DLD1 (cell line): ENCODE measurements around the gene GTSE1.
"Not testable (repeated sequence)": the region's sequence is repeated elsewhere in the genome, so short reads cannot be mapped to it uniquely, and the experiment has no call there.

ENCODE experiments used
- in situ Hi-C: cut with HindIII; loops from 2 replicates; pipeline ENCODE4 v1.10.0; 2017; ENCODE audit warnings: low sequenced_read_pairs

The GTSE1 gene

DNA sequence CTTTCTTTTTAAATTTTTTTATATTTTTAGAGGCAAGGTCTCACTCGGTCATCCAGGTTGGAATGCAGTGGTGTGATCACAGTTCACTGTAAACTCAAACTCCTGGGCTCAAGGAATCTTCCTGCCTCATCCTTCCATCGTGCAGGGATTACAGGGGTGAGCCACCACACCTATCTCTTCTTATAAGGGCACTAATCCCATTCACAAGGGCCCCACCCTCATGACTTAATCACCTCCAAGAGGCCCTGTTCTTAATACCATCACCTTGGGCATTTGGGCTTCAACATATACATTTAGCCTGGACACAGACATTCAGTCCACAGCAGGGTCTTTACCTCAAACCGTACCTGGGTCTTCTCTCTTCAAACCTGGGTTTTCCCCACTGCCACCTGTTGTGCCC, 4.5 kb upstream of the GTSE1 start:
- in situ Hi-C loops, result no loop called here

DNA sequence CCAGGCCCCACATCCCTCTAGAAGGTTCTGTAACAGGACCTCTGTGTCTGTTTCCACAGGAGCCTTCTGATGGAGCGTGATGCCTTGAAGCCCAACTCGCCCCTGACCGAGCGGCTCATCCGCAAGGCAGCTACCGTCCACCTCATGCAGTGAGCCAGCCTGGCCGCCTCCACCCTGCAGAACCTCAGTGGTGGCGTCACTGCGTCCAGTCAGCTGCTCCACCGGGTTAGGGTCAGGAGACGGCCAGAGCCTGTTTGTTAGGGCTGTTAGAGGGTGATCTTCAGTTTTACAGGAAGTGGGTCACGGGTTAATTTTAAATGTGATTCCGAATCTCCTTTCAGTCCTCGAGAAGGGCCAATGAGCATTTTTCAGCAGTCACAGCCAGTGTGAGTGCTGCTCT, 3.9 kb upstream of the GTSE1 start:
- in situ Hi-C loops, result no loop called here

DNA sequence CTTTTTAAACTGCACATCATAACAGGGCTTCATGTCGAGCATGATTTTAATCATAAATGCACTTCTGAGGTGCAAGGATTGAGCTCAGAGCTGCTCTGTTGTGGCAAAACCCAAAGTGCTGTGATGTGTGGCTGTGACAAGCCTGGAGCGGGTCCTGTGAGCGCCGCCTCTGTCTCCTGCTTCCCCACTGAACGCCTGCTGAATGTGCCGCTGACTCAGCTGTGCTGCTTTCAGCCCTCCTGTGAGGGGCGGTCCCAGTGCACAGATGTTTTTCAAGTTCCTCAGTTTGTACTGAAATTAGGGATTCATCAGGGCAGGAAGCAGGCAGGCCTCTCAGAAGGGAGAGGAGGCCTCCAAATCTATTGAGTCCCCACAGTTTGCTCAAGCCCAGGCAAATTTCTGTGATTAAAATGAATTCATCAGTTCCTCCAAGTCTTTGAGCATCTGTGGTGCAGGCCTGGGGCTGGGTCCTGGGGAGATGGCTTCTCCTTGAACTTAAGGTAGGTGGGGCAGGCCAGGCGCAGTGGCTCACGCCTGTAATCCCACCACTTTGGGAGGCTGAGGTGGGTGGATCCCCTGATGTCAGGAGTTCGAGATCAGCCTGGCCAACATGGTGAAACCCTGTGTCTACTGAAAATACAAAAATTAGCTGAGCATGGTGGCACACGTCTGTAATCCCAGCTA, 3.0 kb upstream of the GTSE1 start:
- in situ Hi-C loops, result no loop called here

DNA sequence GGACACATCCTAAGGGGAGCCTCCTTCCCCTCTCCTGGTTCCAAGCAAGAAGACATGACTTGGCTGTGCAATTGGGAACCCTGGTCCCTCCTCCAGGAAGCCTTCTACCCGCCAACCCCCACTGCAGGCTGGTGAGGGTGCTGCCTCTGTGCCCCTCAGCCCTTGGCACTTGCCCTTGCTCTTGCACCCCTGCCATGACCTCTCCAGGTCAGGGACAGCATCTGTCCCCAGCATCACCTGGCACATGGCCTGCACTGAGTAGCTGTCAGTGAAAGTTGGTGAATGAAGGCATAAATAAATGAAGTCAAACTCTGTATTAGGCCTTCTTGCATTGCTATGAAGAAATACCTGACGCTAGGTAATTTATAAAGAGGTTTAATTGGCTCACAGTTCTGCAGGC, 1.9 kb upstream of the GTSE1 start:
- in situ Hi-C loops, result no loop called here

DNA sequence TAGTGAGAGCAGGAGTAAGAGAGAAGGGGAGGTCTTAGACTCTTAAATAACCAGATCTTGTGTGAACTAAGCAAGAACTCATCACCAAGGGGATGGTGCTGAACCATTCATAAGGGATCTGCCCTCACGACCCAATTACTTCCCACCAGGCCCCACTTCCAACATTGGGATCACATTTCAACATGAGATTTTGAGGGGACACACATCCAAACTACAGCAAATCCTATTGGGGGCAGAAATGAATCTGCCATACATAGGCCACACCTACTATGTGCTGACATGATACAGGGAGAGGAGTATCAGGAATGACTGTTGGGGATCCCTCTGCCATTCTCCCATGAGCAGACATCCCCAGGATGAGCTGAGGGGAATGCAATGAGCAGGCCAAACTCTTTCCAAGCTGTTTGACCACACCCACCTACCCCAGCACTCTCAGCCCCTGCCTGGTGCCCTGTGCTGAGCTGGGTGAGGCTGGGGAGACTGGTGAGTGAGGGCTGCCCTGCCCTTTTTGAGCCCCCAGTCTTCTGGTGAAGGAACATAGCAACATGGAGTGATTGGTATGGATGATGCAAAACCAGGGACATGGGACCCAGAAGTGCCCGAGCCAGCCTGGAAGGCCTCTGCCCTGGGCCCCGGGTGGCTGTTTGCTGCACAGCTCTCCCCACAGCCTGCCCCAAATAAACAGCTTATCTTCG, 1.2 kb upstream of the GTSE1 start:
- in situ Hi-C loops, result no loop called here

DNA sequence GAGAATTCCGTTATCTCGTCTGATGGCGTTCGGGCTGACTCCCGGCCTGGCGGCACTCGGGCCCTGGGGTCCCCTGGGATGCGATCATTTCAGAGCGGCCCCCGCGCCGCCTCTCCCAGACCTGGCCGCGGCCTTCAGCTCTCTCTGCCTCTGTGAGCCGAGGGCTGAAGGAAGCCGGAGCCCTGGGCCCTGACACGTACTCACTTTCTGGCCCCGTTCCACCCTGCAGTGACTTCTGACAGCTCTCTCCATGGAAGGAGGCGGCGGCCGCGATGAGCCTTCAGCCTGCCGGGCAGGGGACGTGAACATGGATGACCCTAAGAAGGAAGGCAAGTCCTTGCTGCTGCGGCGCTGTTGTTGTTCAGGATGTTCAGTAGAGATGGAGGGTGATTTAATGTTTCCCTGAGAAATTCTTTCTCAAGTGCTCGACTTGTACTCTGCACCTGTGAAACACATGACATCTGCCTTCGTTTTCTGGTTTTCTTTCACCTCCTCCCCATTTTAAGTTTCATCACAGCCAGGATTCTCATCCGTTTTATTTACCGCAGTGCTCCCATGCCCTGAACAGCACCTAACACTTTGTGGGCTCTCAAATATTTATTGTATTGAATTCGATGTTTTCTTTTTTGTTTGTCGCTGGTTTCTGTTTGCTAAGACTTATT, 612 bp downstream of the GTSE1 start:
- in situ Hi-C loops, result no loop called here

DNA sequence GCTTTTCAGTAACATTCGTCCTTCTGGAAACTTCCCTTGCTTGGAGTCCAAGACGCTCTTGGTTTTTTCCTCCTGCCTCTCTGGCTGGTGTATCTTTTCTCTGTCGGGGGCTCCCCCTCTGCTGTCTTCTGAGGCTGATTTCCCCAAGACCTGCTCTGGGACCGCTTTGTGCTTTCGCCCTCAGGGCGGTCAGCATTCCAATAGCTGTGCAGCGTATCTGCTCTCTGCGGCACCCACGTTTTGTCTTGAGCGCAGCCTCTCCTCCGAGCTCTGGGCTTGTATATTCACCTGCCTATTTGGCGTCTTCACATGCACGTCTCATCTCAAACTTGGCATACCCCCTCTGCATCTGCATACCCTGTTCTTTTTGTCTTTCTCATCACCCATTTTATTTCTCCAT, 2.4 kb downstream of the GTSE1 start:
- in situ Hi-C loops, result no loop called here

DNA sequence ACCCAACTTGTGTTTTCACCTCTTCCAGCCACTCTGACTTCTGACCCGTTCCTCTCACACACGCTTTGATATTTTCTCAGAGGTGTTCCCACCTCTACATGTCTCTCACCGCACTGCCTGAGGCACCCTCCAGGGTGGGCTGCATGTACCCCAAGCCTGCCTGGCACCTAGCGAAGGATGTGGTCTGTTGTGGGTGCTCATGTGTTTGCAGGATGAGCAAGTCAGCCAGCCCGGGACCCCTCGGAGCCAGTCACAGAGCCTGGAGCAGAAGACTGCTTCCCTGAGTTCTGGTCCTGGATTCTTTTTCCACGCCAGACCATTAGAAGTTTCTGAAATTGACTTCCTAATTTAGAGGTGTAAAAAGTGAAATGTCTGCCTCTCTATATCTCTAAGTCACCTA, 3.8 kb downstream of the GTSE1 start:
- in situ Hi-C loops, result no loop called here

DNA sequence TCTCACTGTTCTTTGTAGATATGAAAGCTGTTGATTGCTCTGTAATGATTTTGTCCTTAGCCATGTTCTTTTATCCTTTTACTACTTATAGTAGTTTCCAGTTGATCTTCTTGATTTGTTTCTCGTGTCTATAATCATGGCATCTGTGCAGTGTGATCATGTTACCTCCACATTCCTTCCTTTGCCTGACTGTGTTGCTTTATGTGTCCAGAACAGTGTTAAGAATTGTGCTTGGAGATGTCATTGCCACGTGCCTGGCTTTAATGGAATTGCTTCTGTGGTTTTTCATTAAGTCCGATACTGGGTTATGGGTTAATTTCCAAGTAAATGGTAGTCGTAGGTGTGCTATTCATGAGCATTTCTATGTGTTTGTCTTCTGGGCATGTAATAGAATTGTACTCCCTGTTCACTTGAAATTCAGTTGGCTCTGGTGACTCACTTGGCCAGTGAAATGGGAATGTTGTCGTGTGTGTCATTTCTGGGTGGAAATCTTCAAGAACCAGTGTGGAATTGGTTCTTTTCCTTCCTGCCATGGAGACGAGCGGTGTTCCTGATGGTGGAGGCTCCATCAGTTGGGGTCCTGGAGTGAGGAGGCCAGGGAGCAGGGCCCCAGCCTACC, 6.8 kb downstream of the GTSE1 start:
- in situ Hi-C loops, result no loop called here

DNA sequence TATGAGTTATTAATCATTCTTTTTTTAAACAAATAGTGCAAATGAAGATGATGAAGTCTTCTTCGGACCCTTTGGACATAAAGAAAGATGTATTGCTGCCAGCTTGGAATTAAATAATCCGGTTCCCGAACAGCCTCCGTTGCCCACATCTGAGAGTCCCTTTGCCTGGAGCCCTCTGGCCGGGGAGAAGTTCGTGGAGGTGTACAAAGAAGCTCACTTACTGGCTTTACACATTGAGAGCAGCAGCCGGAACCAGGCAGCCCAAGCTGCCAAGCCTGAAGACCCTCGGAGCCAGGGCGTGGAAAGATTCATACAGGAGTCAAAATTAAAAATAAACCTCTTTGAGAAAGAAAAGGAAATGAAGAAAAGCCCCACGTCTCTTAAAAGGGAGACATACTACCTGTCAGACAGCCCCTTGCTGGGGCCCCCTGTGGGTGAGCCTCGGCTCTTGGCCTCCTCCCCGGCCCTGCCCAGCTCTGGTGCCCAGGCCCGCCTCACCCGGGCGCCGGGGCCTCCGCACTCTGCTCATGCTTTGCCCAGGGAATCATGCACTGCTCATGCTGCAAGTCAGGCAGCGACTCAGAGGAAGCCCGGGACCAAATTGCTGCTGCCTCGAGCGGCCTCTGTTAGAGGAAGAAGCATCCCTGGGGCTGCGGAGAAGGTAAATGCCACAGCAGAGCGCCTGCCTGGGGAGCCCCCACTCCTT, 11.8 kb downstream of the GTSE1 start:
- in situ Hi-C loops, result no loop called here

DNA sequence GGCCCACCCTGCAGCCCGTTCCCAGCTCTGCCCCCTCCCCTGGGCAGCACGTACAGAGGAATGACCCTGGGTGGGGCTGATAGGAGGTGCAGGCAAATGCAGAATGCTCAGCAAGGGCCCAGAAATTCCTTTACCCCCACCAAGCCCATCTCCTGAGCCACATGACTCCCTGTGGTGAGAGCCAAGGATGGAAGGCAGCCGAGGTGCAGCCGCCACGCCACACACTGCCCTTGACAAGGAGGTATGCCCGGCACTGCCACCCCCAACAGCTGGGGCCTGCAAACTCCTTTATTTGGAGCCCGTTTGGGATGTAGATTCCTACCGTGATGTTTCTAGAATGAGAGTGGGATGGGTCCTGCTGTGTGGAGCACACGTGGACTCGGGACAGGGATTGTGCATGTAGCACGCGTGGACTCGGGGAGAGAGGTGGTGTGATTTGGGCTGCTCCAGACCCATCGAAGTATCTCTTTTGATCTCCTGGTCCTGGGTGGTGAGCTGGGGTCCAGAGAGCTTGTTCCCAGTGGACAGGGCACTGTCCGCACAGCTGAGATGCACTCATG, 12.9 kb downstream of the GTSE1 start:
- in situ Hi-C loops, result no loop called here

DNA sequence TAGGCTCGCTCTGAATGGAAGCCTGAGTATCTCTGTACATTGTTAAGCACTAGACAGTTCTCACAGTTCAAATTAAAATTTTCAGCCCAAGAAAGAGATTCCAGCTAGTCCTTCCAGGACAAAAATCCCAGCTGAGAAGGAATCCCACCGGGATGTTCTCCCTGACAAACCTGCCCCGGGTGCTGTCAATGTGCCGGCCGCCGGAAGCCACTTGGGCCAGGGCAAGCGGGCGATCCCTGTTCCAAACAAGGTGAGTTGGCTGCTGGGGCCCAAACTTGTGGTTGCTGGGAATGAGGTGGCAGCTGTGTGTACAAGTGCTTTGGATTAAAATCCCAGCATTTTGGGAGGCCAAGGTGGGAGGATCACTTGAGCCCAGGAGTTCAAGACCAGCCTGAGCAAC, 15.4 kb downstream of the GTSE1 start:
- in situ Hi-C loops, result no loop called here

DNA sequence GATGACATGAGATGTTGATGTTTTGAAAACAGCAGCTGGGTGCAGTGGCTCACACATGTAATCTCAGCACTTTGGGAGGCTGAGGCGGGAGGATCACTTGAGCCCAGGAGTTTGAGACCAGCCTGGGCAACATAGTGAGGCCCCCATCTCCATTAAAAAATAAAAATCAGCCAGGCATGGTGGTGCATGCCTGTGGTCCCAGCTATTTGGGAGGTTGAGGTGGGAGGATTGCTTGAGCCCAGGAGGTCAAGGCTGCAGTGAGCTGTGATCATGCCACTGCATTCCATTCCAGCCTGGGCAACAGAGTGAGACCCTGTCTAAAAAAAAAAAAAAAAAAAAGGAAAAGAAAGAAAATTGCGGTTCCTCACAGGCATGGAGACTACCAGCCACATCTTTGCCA, 16.2 kb downstream of the GTSE1 start:
- in situ Hi-C loops, result not testable (repeated sequence)

DNA sequence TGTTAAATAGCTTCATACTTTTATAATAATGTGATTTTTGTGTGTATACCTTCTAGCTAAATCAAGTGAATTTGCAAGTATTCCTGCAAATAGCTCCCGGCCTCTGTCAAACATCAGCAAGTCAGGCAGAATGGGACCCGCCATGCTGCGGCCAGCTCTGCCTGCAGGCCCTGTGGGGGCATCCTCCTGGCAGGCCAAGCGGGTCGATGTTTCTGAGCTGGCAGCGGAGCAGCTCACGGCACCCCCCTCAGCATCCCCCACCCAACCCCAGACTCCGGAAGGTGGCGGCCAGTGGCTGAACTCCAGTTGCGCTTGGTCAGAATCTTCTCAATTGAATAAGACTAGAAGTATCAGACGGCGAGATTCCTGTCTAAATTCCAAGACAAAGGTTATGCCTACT, 19.3 kb downstream of the GTSE1 start:
- in situ Hi-C loops, result no loop called here

DNA sequence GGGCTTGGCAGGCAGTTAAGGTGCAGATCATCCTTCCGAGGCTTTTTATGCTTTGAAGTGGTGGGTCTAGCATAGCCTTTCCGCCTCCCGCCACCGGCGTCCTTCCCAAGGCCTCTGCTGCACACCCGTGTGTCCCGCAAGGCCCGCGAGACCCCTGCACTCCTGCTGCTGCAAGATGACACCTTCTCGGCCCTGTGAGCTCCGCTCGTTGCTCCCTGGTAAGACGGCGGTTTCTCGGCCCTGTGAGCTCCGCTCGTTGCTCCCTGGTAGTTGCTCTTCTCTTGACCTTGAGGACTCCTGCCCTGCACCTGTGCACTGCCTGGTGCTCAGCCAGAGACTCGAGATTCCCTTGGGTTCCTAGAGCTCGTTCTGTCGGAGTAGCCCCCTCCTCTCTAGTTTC, 21.0 kb downstream of the GTSE1 start:
- in situ Hi-C loops, result no loop called here

DNA sequence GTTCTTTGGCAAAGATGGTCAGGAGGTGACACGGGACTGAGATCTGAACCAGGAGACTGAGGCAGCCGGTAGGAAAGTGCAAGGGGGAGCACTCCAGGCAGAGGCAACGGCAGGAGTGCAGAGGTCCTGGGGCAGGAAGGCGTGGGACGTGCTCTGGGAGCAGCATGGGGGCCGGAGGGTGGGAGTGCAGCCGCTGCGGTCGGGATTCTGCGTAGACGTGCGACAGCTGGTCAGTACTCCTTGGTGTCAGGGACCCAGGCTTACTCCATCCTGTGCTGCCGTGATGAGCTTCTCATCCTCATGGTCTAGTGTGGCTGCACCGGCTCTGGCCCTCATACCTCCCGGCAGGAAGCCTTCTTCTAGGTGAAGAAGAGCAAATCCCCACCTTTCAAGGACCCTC, 21.9 kb downstream of the GTSE1 start:
- in situ Hi-C loops, result no loop called here

DNA sequence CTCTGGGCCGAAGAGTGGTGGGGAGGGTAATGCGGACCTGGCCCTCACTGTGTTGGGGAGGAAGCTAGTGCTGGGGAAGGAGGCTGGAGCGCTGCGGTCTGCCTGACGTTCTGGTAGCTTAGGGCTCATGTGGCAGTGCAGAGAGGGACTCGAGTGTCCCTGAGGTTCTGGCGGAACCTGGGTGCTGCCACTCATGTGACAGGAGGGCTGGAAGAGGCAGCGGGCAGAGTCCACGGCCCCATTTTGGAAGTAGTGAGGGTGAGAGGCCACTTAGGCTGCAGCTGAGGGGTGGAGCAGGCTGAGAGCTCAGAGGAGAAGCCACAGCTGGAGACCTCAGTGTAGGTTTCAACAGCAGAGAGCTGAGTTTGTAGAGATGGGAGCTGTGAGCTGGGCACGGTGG, 22.6 kb downstream of the GTSE1 start:
- in situ Hi-C loops, result no loop called here

DNA sequence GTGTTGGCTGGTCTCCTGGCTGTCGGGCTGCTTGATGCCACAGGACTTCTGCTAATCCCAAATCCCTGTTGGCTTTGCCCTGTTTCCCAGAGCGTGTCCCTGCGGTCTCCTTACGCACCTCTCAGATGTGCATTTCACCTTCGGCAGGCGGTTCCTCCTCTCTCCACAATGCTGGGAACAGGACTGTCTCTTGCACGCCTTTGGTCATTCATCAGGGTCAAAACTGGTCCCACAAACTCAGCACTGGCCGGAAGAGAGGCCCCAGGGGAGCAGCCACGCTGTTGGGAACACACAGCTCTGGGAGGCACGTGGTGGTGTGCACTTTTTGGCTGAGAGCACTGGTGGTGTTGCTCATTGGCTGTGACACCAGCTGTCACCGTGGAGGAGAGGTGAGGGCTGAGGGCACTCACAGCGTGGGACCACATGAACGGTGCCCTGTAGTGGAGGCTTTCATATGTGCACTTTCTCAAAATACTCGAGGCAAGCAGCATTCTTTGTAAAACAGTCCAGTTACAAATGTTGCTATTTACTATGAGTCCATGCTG, 23.6 kb downstream of the GTSE1 start:
- in situ Hi-C loops, result no loop called here

DNA sequence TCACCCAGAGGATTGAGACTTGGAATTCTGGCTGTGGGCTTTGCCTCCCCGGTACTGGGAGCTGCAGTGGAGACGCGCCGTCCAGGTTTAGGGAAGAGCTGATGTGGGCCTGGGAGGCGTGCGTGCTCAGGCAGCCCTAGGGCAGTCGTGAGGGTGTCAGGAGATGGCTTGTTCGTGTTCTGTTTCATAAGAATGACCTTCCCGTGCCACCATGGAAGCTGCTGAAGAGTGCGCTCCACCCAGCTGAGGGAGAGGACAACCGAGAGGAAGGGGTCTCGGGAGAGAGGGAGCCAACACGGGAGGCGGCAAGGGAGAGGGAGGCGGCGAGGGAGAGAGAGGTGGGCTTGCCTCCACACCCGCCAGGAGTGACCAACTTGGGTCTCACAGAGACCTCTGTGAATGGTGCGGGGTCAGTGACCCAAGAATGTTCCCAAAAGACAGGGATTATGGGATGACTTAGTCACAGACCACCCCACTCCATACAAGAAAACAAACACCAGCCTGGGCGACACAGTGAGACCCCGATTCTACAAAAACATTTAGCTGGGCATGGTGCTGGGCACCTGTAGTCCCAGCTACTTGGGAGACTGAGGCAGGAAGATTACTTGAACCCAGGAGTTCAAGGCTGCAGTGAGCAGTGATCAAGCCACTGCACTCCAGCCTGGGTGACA, 24.2 kb downstream of the GTSE1 start:
- in situ Hi-C loops, result no loop called here

DNA sequence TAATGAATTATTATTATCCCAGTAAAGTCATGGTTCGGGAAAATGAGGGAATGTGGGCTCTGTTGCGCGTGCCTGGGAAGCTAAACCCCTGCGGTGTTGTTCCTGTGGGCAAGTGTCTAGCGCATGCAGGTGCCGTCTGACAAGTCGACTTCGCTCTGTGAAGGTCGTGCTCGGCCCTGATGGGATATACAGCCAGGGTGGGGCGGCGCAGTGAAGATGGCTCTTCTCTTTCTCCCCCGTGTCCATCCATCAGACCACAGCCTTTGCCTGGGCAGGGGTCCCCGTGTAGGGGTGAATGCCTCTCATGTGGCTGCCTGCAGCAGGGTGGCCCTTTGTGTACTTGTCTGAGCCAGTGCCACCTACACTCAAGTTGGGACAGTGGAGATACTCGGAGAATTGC, 26.0 kb downstream of the GTSE1 start:
- in situ Hi-C loops, result no loop called here
